Measurements from ENCODE around the gene RABGAP1L.

GRCh38 chr1:175013445-175013844, 854.1 kb downstream of the RABGAP1L start:
- TF ChIP-seq CTCF (conservative IDR thresholded peaks at IDR 0.05; ENCODE audit: low read length) (no peak), EZH2phosphoT487 (IDR thresholded peaks at IDR 0.05; ENCODE audit: borderline replicate concordance, low read depth, low read length) (no peak)

Data from OCI-LY7 (cell line).